Glutamatergic neuron (in vitro differentiated cells): ENCODE results near the gene RAB3D. TPM values are rescaled to one million over a fixed set of nuclear protein-coding genes. Genes with fewer than 3 reads are reported as not detected.

Experiments
- DNase-seq: peaks from one replicate; pipeline ENCODE4 v3.0.0; 2022
- H3K27ac Mint-ChIP-seq: one replicate; pipeline ENCODE4 v1.8.0; 2020; ENCODE audit warnings: mild to moderate bottlenecking, mixed read lengths, inconsistent platforms; ENCODE audit not compliant: unreplicated experiment
- H3K27me3 Mint-ChIP-seq: one replicate; pipeline ENCODE4 v1.8.0; 2020; ENCODE audit warnings: mild to moderate bottlenecking, moderate library complexity, mixed read lengths, inconsistent platforms; ENCODE audit not compliant: unreplicated experiment
- H3K36me3 Mint-ChIP-seq: one replicate; pipeline ENCODE4 v1.8.0; 2020; ENCODE audit warnings: mild to moderate bottlenecking, mixed read lengths, inconsistent platforms; ENCODE audit not compliant: unreplicated experiment
- H3K4me1 Mint-ChIP-seq: one replicate; pipeline ENCODE4 v1.8.0; 2020; ENCODE audit warnings: mild to moderate bottlenecking, low read depth, mixed read lengths, inconsistent platforms; ENCODE audit not compliant: unreplicated experiment
- H3K4me3 Mint-ChIP-seq: one replicate; pipeline ENCODE4 v1.8.0; 2020; ENCODE audit warnings: mild to moderate bottlenecking, mixed read lengths, inconsistent platforms; ENCODE audit not compliant: unreplicated experiment
- H3K9me3 Mint-ChIP-seq: one replicate; pipeline ENCODE4 v1.8.0; 2020; ENCODE audit warnings: mild to moderate bottlenecking, moderate library complexity, mixed read lengths, inconsistent platforms; ENCODE audit not compliant: unreplicated experiment
- total RNA-seq: library from RNA; stranded (reverse); fragmentation: NEBNext Ultra II Directional; extraction: Animal tissue kit (Norgen Biotek cat#: 25700); gene quantifications from one replicate; pipeline ENCODE4 v1.2.1, GENCODE V29; 2021; ENCODE audit not compliant: unreplicated experiment
- TF ChIP-seq, protein P1 (sequence below): fragments of 200-600 bp; sonication (generic); IDR thresholded peaks from one replicate; pipeline ENCODE4 v1.5.0; 2021; ENCODE audit not compliant: partially characterized antibody, unreplicated experiment

Gene RAB3D
- total RNA-seq, 1 donor from 2014 or later, result 130 TPM

DNA sequence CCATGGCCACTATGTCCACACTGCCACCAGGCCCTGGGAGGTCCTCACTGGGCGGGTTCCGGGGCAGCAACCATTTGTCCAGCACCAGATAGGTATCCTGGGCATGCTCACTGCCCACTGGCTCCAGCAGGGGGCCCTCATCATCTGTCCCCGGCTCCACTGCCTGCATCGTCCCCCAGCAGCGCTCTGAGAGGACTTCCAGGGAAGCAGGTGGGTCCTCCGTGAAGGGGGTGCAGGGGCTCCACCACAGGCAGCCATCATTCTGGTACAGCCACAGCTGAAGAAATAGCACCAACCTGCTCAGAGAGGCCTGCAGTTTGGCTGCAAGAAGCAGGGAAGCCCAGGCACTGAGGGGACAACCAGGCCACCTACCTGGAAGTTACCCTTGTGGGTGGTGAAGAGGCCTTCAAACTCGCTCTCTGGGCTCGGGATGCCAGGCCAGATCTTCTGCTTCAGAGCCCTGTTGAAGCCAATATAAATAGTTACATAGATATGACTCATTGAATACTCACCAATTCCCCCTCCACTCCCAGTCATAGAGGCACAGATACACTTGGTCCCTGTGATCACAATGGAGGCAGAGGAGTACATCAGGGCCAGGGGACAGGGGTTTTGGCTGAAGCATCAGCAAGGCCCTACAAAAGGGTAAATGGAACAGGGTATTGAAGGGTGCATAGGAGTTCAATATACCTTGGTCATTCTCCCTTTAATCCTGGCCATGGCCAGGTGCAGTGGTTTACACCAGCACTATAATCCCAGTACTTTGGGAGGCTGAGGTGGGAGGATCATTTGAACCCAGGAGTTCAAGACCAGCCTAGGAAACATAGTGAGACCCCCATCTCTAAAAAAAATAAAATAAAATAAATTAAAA, 39.1 kb upstream of the RAB3D start:
- no peak overlapping the region for H3K27ac Mint-ChIP-seq
- H3K36me3 Mint-ChIP-seq, result no peaks in the 10 kb centered on the region
- TF ChIP-seq, protein P1, sequence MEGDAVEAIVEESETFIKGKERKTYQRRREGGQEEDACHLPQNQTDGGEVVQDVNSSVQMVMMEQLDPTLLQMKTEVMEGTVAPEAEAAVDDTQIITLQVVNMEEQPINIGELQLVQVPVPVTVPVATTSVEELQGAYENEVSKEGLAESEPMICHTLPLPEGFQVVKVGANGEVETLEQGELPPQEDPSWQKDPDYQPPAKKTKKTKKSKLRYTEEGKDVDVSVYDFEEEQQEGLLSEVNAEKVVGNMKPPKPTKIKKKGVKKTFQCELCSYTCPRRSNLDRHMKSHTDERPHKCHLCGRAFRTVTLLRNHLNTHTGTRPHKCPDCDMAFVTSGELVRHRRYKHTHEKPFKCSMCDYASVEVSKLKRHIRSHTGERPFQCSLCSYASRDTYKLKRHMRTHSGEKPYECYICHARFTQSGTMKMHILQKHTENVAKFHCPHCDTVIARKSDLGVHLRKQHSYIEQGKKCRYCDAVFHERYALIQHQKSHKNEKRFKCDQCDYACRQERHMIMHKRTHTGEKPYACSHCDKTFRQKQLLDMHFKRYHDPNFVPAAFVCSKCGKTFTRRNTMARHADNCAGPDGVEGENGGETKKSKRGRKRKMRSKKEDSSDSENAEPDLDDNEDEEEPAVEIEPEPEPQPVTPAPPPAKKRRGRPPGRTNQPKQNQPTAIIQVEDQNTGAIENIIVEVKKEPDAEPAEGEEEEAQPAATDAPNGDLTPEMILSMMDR, result peak; percentile 72
- H3K4me3 Mint-ChIP-seq, result no peak overlapping the region
- peak; percentile 82 for DNase-seq
- peaks cover 7% of the 10 kb centered on the region for H3K9me3 Mint-ChIP-seq
- H3K27me3 Mint-ChIP-seq, result peaks cover 13% of the 10 kb centered on the region
- H3K4me1 Mint-ChIP-seq, result peaks cover 5% of the 10 kb centered on the region

DNA sequence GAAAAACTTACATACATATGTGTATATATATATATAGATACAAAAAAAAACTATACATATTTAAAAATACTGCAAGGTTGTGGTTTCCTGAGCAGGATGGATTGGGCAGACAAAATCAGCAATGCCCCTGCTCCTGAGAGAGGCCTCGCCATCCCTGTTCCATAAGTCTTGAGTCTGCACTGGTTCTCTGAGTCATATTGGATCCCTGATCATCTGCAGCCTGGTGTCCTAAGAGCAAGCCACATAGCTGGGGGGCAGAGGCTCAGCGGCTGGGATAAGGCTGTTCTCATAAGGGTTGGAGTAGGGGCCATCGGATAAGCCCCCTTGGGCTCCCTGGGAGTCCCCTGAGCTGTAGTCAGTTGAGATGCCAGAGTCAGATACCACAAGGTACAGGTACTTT, 38.3 kb upstream of the RAB3D start:
- Mint-ChIP-seq H3K4me1 (peaks cover 10% of the 10 kb centered on the region), H3K27ac (no peak overlapping the region), H3K27me3 (peaks cover 13% of the 10 kb centered on the region), H3K4me3 (no peak overlapping the region), H3K36me3 (no peaks in the 10 kb centered on the region), H3K9me3 (peaks cover 7% of the 10 kb centered on the region)
- no peak for DNase-seq
- TF ChIP-seq, protein P1, result no peak

DNA sequence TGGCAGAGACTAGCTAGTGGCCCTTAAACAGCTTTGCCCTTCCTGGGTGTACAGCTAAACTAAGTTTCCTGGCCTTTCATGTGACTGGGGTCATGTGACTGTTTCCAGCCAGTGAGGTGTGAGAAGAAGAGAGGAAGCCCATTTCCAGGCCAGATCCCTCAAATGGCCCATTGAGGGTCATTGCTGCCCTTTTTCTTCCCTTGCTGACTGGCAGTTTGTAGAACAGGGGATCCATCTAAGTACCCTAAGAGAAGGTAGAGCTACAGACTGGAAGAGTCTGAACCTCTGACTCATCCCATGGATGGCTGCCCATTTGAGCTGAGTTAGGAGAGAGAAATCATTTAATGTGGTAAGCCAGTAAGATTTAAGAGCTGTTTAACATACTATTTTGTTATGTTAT, 37.8 kb upstream of the RAB3D start:
- no peak for DNase-seq
- H3K27me3 Mint-ChIP-seq, result peaks cover 10% of the 10 kb centered on the region
- TF ChIP-seq, protein P1, result no peak
- H3K4me3 Mint-ChIP-seq, result no peak overlapping the region
- no peak overlapping the region for H3K27ac Mint-ChIP-seq
- H3K4me1 Mint-ChIP-seq, result peaks cover 10% of the 10 kb centered on the region
- H3K9me3 Mint-ChIP-seq, result peaks cover 7% of the 10 kb centered on the region
- no peaks in the 10 kb centered on the region for H3K36me3 Mint-ChIP-seq

DNA sequence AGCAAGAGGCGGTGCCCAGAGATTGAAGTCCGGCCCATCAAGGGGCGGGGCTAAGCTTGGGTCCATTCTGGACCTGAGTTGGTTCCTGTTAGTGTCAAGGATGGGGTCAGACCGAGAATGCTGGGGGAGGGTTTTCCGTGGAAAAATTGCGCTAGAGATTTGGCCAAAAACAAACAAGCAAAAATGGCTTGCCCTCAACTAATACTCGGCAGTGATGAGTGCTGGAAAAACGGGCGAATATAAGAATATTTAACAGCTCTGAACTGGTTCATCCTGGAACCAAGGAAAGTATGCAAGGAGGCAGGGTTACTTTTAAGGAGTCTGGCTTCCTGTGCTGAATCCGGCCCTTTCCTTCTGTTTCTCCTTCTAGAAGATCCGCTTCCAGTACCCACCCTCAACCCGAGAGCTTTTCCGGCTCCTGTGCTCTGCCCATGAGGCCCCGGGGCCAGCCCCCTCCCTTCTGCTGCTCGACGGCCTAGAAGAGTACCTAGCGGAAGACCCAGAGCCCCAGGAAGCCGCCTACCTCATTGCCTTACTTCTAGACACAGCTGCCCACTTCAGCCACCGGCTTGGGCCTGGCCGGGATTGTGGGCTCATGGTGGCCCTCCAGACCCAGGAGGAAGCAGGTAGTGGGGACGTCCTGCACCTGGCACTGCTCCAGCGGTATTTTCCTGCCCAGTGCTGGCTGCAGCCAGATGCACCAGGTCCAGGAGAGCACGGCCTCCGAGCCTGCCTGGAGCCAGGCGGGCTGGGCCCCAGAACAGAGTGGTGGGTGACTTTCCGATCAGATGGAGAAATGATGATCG, 35.9 kb upstream of the RAB3D start:
- Mint-ChIP-seq H3K4me1 (peaks cover 8% of the 10 kb centered on the region), H3K36me3 (no peaks in the 10 kb centered on the region), H3K9me3 (peaks cover 3% of the 10 kb centered on the region), H3K4me3 (no peak overlapping the region), H3K27me3 (peaks cover 12% of the 10 kb centered on the region), H3K27ac (peak overlapping the region; percentile 70)
- DNase-seq, result no peak
- TF ChIP-seq, protein P1, result no peak
